HL-60 (cell line): ENCODE results near the gene MPRIP.

Source experiments
- DNase-seq, 2 experiments: peaks; one replicate each; pipeline ENCODE4 v3.0.0-alpha.2; 2010 to 2020; ENCODE audit warnings: low read depth in 1 of 2, low spot score in 1 of 2
- H3K27ac ChIP-seq: fragments of 250-450 bp; sonication (Bioruptor Pico); replicated peaks from 2 replicates; pipeline ENCODE4 v1.5.1; 2020; ENCODE audit warnings: mild to moderate bottlenecking, moderate library complexity
- H3K27me3 ChIP-seq: fragments of 250-450 bp; sonication (Bioruptor Pico); 2 replicates; pipeline ENCODE4 v1.5.1; 2021; ENCODE audit warnings: mild to moderate bottlenecking, moderate library complexity; ENCODE audit not compliant: insufficient read depth, poor library complexity, severe bottlenecking
- H3K4me3 ChIP-seq: replicated peaks from 2 replicates; pipeline ENCODE4 v1.5.1; 2011; ENCODE audit warnings: mild to moderate bottlenecking, control low read depth, low read length; ENCODE audit not compliant: insufficient read depth
- CTCF ChIP-seq: IDR thresholded peaks from one replicate; pipeline ENCODE4 v1.5.1; 2011; ENCODE audit warnings: low read length, control low read depth, inconsistent platforms; ENCODE audit not compliant: insufficient read depth
- GABPA ChIP-seq: IDR thresholded peaks from 2 replicates; pipeline ENCODE4 v1.6.1; 2012; ENCODE audit warnings: low read depth
- POLR2AphosphoS5 ChIP-seq: IDR thresholded peaks from 2 replicates; pipeline ENCODE4 v1.6.1; 2012; ENCODE audit warnings: low read depth
- REST ChIP-seq: IDR thresholded peaks from 2 replicates; pipeline ENCODE4 v1.6.1; 2012; ENCODE audit warnings: low read depth; ENCODE audit not compliant: insufficient replicate concordance
- SPI1 ChIP-seq: IDR thresholded peaks from 2 replicates; pipeline ENCODE4 v1.6.1; 2012; ENCODE audit warnings: low read depth, mild to moderate bottlenecking, borderline replicate concordance

The MPRIP gene

GRCh38 chr17:17207998-17208397 is 165.7 kb downstream of the MPRIP start:
- H3K27me3 ChIP-seq = no peaks in the 10 kb centered on the region

GRCh38 chr17:17213775-17214174 is 171.5 kb downstream of the MPRIP start:
- no peaks in the 10 kb centered on the region for H3K27me3 ChIP-seq
- no peak overlapping the region for H3K4me3 ChIP-seq
- H3K27ac ChIP-seq = no peak overlapping the region
- no peak for DNase-seq
- TF ChIP-seq GABPA (no peak), CTCF (no peak), SPI1 (no peak), REST (no peak), POLR2AphosphoS5 (no peak)

More at GRCh38 chr17:17207998-17208397, 165.7 kb downstream of the MPRIP start:
- TF ChIP-seq REST (no peak), GABPA (no peak), CTCF (no peak), SPI1 (no peak), POLR2AphosphoS5 (no peak)
- Histone ChIP-seq H3K4me3 (no peak overlapping the region), H3K27ac (no peak overlapping the region)
- no peak for DNase-seq

GRCh38 chr17:17214646-17215436 is 172.6 kb downstream of the MPRIP start:
- DNase-seq = no peak
- H3K27ac ChIP-seq = no peak overlapping the region
- TF ChIP-seq SPI1 (no peak), REST (no peak), CTCF (no peak), GABPA (no peak)
- H3K27me3 ChIP-seq = no peaks in the 10 kb centered on the region
- no peak overlapping the region for H3K4me3 ChIP-seq
